HG03064 (cell line): ENCODE results near the gene FAM83F.

Experiments
- ATAC-seq: cut with Tn5 transposase; IDR thresholded peaks from one replicate; pipeline ENCODE4 v1.9.1; 2021; ENCODE audit warnings: low read depth; ENCODE audit not compliant: unreplicated experiment

FAM83F gene

DNA sequence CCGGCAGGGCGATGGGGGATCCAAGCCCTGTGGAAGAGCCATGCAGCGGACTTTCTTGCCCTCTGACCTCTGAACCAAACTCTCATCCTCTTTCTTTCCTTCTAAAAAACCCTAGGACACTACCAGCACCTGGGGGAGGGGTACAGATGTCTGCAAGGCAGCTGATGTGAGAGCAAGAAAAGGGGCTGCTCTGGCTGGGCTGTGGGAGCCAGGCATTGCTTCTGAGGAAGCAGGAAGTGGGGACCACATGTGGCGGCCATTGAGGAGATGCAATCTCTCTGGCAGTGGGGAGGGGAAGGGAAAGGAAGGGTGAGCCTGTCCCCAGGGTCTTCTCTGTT is 36.0 kb downstream of the FAM83F start:
- no peak for ATAC-seq

- no peak for ATAC-seq
Observed at GRCh38 chr22:40031766-40032470, 37.2 kb downstream of the FAM83F start.

GRCh38 chr22:40033586-40034380 is 39.0 kb downstream of the FAM83F start:
- ATAC-seq = no peak

- no peak for ATAC-seq
Observed at GRCh38 chr22:40035351-40035750, 40.6 kb downstream of the FAM83F start.

- ATAC-seq = no peak
Observed at GRCh38 chr22:40036126-40036525, 41.4 kb downstream of the FAM83F start.

- no peak for ATAC-seq
Observed at GRCh38 chr22:40036591-40037225, 42.0 kb downstream of the FAM83F start.

DNA sequence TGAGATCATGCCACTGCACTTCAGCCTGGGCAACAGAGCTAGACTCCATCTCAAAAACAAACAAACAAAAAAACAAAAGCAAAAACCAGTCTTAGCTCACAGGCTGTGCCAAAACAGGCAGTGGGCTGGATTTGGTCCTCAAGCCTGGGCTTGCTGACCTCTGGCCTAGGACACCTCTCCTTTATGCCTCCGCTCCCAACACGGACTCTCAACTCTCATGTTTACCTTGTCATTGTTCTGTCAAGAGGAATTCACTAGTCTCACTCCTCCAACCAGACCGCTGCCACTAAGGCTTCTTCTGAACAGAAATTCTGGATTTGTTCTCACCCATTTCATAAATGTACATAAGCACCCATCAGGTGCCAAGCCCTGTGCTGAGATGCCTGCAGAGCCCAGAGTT is 42.6 kb downstream of the FAM83F start:
- no peak for ATAC-seq

DNA sequence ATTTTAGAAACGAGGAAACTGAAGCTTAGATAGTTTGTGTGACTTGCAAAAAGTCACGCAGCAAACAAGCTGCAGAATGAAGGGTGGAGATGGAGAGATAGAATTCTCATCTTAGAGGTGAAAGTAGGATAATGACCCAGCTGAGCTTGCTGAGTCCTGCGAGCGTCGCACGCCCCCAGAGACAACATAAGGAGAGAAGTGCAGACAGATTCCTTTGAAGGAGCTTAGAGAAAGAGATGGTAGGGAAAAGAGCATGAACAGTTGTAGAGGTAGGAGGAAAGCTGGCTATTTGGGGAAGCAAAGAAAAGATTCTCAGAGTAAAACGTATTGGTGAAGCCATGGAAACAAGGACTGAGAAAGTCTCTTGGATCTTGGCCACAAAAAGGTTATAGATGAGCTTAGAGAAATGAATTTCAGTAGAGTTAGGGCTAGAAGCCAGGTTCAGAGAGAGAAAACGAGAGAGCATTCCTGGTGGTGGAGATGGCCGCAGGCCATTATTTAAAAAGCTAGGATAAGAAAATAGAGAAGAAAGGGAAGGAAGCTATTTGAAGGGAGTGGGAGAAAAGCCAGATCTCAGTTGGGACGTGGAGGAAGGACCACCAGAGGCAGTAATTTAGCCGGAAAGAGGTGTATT is 44.8 kb downstream of the FAM83F start:
- ATAC-seq = no peak

- no peak for ATAC-seq
Observed at GRCh38 chr22:40040927-40041326, 46.2 kb downstream of the FAM83F start.

DNA sequence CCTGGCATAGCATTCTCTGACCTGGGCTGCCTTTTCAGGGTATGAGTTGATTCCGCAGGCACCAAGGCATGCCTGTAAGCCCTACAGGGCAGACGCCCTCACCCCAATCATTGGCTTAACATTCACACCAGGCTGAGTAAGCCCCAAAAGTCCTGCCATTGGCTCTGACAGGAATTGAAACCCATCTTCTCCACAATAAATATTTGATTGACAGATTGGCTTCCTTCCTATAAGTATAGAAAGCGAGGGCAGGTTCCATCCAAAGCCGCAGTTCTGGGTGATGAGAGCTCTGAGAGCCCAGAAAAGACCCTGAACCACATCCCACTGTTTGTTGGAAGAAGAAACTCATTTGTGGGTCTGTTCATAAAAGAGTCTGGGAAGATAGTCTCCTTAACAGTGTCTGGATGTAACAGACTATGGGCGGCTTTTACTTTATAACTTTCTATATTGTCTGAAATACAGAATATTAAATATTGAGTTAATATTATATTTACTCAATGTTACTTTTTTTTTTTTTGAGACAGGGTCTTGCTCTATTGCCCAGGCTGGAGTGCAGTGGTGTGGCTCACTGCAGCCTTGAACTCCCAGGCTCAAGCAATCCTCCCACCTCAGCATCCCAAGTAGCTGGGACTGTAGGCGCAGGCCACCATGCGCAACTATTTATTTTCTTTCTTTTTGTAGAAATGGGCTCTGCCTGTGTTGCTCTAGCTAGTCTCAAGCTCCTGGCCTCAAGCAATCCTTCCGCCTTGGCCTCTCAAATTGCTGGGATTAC is 46.8 kb downstream of the FAM83F start:
- ATAC-seq = no peak

DNA sequence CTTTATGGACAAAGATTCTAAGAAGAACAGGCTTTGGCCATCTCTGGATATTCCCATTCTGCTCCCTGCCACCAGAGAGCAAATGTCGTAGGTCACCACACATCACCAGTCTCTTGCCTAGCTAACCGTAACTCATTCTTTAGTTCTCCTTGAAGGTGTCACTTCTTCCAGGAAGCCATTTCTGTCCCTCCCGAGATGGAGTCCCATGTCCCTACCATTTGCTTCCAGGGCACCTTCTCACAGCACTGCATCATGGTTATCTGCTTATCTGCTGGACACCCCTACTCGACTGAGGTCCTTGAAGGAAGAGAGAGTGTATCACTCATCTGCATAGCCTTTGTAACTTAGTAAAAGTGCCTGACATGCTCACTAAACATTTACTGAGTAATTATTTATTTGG is 47.6 kb downstream of the FAM83F start:
- no peak for ATAC-seq

DNA sequence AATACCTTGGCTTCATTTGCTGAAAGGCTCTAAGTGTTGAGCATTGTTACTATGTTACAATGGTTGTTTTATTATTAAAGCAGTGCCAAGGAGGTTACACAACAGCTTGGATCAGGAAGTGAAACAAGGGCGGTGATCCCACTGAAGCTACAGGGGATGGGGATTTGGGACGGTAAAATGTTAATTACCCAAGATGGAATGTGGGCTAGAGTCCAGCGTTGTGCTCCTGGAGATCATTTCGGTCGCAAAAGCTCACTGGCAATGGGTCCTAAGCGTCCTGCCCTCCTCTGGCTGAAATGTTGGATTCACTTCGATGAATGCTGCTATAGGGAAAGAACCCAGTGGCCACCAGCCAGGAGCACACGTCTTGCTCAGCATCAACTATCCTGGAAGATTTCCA is 48.3 kb downstream of the FAM83F start:
- no peak for ATAC-seq

DNA sequence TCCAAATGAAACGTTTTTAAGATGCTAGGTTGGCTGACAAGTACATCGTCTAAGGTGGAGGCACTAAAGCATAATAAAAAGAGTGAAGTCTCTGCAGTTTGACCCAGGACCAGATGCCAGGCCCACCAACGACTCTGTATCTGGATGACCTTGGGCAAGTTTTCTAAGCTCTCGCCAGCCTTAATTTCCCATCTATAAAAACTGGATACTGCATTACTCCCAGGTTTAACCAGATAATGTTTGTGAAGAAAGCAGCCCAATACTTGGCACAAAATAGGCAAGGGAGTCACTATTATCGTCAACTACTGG is 49.0 kb downstream of the FAM83F start:
- ATAC-seq = no peak

GRCh38 chr22:40044102-40044869 is 49.5 kb downstream of the FAM83F start:
- ATAC-seq = peak; percentile 74

DNA sequence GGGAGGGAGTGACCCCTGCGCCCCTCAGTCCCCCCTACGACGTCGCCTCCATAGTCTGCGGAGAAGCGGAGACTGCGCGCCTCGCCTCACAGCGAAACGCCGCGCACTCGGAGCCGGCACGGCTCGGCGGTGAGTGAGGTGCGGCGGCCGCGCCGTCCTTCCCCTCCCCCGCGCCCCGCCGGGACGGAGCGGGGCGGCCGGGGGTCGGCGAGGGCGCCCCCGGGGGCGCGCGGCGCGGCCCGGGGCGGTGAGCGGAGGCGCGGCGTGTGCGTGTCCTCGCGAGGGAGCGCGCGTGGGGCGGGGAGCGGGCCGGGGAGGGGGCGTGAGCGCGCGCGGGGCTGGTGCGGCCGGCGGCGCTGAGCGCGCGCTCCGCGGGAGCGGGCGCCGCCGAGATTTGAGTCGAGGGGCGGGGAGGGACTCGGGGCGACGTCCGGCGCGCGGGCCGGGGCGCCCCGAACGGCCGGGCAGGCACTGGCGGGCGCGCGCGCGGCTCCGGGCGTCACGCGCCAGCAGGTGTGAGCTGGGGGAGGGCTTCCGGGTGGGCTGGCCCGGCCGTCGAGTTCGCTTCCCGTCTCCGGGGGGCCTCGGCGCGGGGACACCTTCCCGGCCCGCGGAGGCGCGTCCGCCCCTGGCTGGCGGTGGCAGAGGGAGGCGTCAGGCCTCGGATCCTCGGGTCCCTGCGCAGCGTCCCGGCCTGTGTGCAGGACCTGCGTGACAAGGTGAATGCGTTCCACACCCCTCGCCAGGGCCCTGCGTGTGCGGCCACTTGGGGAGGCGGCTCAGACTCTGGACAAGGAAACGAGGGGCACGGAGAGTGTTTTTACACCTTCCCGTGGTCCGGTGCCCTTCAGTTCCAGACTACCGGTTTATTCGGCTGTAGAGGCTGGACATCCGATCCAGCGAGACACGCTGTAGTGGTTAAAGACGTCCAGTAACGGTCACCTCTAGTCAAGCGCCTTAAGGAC is 50.4 kb downstream of the FAM83F start:
- peak; percentile 22 for ATAC-seq

DNA sequence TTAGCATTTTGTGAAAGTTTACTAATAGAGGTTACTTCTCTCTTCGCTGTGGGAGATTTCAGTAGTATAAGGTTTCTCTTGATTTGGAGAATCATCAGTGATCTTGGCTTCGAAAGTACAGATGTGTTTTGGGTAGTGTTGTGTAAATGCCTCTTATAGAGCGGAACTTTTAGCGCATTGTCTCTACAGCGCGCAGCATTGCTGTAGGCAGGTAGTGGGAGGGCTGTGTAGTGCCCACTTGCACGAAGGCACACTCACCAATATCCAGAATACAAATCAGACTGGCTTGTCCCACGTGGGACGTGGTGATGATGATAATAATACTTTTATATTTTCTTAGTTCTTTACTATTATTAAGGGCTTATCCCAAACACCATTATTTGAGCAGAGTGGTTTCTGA is 51.4 kb downstream of the FAM83F start:
- no peak for ATAC-seq

DNA sequence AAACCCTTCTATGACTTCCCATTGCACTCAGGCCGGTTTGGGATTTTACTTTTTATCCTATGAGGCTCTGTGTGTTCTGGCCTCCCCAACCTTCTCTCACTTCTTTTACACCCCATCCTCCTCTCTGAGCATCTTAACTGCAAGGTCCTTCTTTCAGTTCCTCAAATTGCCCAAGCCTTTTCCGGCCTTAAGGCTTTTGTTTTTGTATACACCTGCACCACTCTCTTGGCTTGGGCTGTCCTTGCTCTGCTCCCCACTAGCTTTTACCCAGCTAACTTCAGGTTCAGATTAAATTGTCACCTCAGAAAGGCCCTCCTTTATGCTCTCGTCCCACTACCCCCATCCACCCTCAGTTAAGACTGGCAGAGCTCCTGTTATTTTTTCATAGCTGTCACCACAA is 55.5 kb downstream of the FAM83F start:
- no peak for ATAC-seq

DNA sequence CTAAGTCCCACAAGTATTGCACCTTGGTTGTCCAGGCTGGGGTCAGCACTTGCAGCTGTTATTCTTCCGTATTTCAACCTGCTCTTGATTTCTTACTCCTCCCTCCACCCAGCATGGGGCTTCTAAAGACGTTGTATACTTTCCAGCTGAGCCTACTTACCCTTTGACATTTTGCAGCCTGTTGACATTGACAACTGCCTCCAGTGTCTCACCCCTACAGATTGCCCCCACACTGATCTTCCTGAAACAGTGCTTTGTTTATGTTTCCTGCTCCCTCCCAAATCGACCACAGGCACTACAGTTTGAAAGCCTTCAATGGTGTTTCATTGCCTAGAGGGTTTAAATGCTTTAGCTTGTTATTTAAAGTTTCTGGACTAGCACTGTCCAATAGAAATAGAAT is 56.6 kb downstream of the FAM83F start:
- no peak for ATAC-seq

DNA sequence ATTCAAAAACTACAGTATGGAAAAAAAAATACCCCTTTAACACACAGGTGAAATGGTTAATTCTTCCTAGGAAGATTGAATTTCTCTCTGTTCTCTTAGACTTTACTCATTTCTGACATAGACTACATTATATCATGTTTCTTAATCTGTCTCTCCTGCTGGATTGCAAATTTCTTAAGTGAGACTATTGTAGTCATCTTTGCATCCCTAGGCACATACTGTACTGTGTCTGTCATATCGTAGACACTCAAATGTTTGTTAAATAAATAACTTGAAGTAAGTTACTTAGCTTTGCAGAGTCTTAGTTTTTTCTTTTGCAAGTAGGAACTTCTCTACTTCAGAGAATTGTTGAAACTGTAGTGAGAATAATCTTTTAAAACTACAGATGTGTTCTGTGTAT is 58.7 kb downstream of the FAM83F start:
- ATAC-seq = no peak
